DMS79 treated with DMSO at 0.1 percent for 48 hours (cell line): Measurements from ENCODE around the gene PRR3.
A peak's percentile ranks its signal among the peaks of the same experiment; 100 is the strongest.
"Not testable (repeated sequence)": the region's sequence is repeated elsewhere in the genome, so short reads cannot be mapped to it uniquely, and the experiment has no call there.

Experiments used
- DNase-seq: peaks from one replicate; lab custom pipeline; 2025; lab: John Stamatoyannopoulos, UW

The PRR3 gene

GRCh38 chr6:30556906-30557682, at the start of gene PRR3:
Gene PRR3 (plus strand): TSS chr6:30557295. CDS start chr6:30557345, 50 bp downstream.
- DNase-seq: peak; percentile 93

DNA sequence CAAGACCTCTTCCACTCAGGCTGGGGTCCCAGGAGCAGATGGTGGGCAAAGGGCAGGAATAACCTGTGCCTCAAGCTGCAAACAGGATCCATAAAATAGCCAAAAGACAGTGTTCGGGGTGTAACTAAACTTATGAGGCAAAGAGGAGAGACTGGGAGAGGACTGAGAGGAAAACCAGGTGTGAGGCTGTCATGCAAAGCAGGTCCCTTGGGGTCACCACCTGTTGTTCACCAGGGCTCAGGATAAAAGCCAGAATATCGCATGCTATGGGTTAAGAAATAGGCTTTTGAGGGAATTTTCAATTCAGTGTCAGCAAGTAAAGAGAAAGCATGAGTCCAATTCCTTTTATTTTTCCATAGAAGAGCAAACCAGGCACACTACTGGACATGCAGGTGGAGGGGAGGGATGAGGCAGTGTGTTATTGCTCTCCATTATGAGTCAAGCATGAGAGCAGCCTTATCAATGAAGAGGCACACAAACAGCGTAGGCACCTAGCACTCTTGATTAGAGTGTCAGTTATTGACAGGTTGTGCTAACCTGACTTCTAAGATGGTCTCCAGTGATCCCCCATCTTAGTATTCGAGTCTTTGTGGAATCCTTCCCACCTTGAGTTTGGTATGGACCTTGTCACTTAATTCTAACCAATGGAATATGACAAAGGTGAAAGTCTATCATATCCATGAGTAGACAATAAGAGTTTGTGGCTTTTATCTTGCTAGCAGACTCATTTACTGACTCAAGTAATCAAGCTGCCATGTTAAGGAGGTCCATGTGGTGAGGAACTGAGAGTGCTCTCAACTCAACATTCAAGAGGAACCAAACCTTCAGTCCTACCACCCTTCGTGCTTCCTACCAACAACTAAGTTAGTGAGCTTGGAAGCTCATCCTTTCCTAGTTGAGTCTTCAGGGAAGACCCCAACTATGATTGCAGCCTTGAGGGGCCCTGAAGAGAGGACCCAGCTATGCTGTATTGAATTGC, 49.0 kb upstream of the PRR3 start:
- no peak for DNase-seq

DNA sequence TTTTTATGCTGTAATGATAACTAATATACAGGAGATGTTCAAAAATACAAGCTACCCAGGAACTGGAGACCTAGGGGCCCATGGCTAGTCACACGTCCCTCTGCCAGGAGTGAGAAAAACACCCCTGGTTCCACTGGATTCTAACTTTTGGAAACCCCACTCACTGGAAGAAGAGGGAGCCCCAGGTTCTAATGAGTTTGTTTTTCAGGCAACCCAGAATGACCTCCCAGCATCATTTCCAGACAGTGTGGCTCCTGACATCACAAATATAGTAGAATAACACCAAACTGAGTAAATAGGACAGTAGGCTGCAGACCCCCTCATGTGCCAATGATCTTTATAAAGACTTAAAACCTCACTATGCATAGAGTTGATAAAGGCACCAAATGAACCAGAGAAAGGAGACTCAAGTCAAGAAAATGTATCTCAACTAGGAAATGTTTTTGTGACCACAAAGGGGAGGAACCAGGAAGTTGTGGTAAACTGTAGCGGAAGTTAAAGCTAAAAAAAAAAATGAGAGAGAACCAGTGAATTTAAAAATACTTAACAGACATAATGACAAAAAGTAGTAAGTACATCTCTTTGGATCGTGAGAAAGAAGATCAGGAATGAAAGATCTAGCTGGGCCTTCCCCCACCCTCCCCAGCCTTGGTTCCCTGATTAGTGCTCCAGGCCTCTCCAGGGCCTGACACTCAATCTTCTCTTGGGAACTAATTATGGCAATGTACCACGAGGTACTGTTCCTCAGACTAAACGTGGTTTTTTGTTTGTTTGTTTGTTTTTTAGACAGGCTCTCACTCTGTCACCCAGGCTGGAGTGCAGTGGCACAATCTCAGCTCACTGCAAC, 48.0 kb upstream of the PRR3 start:
- no peak for DNase-seq

DNA sequence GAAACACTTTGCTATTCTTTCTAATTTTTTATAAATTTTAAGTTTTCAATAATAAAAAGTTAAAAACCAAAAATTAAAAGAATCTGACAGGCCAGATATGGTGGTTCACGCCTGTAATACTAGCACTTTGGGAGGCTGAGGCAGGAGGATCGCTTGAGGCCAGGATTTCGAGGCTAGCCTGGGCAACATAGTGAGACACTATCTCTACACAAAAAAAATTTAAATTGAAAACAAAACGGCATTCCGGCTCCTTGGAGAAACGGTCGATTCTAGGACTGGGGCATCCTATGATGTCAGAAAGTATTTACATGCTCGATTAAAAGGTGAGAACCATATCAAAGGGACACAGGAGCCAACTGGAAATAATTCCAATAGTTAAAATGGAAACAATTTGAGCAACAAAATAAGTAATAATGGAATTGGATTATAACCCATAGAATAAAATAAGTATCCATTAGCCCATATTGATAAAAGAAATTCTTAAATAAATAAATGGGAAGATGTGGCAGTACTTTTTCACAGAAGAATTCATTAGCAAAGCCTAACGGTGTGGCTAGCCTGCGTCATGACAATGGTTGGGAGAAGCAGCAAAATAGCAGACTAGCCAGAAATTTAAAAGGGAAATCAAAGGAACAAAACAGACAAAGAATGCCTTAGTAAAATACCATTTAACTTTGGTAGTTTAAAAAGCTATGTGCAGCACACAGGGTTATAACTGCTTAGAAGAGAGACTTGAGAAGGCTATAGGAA, 46.5 kb upstream of the PRR3 start:
- DNase-seq: no peak

GRCh38 chr6:30511169-30511546, 45.9 kb upstream of the PRR3 start:
- DNase-seq: no peak

GRCh38 chr6:30513451-30513850, 43.6 kb upstream of the PRR3 start:
- no peak for DNase-seq

- no peak for DNase-seq
Measured at GRCh38 chr6:30515106-30515505, 42.0 kb upstream of the PRR3 start.

DNA sequence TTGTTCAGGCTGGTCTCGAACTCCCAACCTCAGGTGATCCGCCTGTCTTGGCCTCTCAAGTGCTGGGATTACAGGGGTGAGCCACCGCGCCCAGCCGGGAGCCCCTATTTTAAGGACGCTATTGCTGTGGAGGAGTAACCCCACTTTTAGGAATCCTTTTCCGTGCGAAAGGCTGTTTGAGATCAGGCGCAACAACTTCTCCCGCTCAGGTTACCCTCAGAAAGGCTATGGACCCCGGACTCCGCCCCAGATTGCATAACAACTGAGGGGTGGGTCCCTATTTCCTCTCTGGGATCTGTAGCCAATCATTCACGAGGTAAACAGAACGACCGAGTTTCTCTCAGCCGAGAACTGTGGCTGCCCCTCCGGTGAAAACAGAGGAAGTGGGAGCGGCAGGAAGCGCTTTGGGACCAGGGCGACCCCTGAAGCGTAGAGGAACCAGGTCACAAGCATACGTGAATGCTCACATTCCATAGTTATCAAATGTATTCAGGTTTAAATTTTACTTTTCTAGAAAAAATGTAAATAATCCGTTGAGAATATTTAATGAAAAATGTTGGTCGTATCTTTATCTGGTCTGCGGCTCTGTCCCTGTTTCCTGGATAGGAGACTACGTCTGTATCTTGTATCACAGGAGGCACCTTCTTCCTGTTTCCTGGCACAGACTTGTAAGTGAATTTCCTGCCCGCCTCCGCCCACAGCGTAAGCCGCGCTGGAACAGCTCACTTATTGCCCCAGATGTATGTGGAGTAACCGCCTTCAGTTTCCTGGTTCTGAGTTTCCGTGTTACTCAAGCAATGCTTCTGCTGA, 40.9 kb upstream of the PRR3 start:
- peak; percentile 78 for DNase-seq

DNA sequence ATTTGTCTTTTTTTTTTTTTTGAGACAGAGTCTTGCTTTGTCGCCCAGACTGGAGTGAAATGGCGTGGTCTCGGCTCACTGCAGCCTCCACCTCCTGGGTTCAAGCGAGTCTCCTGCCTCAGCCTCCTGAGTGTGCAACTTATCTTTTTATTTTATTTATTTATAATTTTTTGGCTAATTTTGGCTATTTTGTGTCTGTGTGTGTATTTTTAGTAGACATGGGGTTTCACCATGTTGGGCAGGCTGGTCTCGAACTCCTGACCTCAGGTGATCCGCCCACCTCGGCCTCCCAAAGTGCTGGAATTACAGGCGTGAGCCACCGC, 40.4 kb upstream of the PRR3 start:
- not testable (repeated sequence) for DNase-seq

- not testable (repeated sequence) for DNase-seq
Measured at GRCh38 chr6:30517767-30518504, 39.2 kb upstream of the PRR3 start.

DNA sequence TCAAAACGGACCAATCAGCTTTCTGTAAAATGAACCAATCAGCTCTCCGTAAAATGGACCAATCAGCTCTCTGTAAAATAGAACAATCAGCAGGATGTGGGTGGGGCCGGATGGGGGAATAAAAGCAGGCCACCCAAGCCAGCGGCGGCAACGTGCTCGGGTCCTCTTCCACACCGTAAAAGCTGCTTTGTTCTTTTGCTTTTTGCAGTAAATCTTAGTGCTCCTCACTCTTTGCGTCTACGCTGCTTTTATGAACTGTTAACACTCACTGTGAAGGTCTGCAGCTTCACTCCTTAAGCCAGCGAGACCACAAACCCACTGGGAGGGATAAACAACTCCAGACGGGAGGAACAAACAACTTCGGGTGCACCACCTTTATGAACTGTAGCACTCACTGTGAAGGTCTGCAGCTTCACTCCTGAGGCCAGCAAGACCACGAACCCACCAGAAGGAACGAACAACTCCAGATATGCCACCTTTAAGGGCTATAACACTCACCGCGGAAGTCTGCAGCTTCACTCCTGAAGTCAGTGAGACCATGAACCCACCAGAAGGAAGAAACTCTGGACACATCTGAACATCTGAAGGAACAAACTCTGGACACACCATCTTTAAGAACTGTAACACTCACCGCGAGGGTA, 38.5 kb upstream of the PRR3 start:
- DNase-seq: not testable (repeated sequence)

DNA sequence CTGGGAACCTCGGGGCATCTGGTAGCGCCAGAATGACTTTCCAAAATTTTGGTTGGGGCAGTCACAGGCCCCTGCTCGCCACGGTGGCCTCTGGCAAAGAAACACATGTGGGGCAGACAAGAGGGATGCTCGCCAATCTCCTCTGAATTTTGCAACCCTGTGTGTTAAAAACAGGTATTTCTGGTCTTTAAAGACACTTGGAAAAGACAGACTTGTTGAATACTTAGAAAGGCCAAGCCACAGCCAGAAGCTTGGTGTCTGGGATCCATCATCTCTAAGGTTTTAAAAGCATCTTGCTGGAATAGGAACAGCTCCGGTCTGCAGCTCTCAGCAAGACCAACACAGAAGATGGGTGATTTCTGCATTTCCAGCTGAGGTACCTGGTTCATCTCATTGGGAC, 36.6 kb upstream of the PRR3 start:
- no peak for DNase-seq

DNA sequence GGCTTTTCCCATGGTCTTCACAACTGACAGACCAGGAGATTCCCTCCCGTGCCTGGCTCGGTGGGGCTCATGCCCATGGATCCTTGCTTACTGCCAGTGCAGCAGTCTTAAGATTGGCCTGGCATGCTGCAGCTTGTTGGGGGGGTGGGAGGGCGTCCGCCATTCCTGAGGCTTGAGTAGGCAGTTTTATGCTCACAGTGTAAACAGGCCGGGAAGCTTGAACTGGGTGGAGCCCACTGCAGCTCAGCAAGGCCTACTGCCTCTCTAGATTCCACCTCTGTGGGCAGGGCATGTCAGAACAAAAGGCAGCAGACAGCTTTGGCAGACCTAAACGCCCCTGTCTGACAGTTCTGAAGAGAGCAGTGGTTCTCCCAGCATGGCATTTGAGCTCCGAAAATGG, 36.0 kb upstream of the PRR3 start:
- DNase-seq: not testable (repeated sequence)

GRCh38 chr6:30521952-30522351, 35.1 kb upstream of the PRR3 start:
- DNase-seq: not testable (repeated sequence)

DNA sequence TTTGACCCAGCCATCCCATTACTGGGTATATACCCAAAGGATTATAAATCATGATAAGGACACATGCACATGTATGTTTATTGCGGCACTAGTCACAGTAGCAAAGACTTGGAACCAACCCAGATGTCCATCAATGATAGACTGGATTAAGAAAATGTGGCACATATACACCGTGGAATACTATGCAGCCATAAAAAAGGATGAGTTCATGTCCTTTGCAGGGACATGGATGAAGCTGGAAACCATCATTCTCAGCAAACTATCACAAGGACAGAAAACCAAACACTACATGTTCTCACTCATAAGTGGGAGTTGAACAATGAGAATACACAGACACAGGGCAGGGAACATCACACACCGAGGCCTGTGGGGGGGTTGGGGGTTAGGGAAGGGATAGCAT, 30.7 kb upstream of the PRR3 start:
- DNase-seq: not testable (repeated sequence)

- not testable (repeated sequence) for DNase-seq
Measured at GRCh38 chr6:30529349-30529875, 27.7 kb upstream of the PRR3 start.

GRCh38 chr6:30530014-30530413, 27.1 kb upstream of the PRR3 start:
- DNase-seq: no peak

- no peak for DNase-seq
Measured at GRCh38 chr6:30533460-30534294, 23.4 kb upstream of the PRR3 start.
